Mucosa of rectum (tissue), 2 donors: ENCODE measurements around the gene ADH1C.

Experiments used
- H3K27ac ChIP-seq, 2 donors: one replicate each; pipeline ENCODE4 v1.7.0; 2013; ENCODE audit warnings: inconsistent platforms in 2 of 2, low read depth in 2 of 2, low read length in 2 of 2
- H3K27me3 ChIP-seq, 2 donors: one replicate each; pipeline ENCODE4 v1.7.0; 2013; ENCODE audit warnings: low read length in 2 of 2; ENCODE audit not compliant: control insufficient read depth in 2 of 2, insufficient read depth in 2 of 2
- H3K36me3 ChIP-seq, 2 donors: one replicate each; pipeline ENCODE4 v1.7.0; 2013; ENCODE audit warnings: low read length in 2 of 2; ENCODE audit not compliant: control insufficient read depth in 2 of 2, insufficient read depth in 2 of 2
- H3K4me1 ChIP-seq, 2 donors: one replicate each; pipeline ENCODE4 v1.7.0; 2013; ENCODE audit warnings: low read length in 2 of 2, mild to moderate bottlenecking in 1 of 2; ENCODE audit not compliant: control insufficient read depth in 2 of 2, insufficient read depth in 2 of 2
- H3K4me3 ChIP-seq, 2 donors: one replicate each; pipeline ENCODE4 v1.7.0; 2013; ENCODE audit warnings: low read length in 2 of 2
- H3K9ac ChIP-seq, 2 donors: one replicate each; pipeline ENCODE4 v1.7.0; 2013; ENCODE audit warnings: low read length in 2 of 2, low read depth in 1 of 2, mild to moderate bottlenecking in 1 of 2
- H3K9me3 ChIP-seq, 2 donors: one replicate each; pipeline ENCODE4 v1.7.0; 2013; ENCODE audit warnings: low read length in 2 of 2; ENCODE audit not compliant: control insufficient read depth in 2 of 2
- donor health status: healthy.
- donor health status: Normal muscosa, but diverticular disease.

Gene ADH1C

DNA sequence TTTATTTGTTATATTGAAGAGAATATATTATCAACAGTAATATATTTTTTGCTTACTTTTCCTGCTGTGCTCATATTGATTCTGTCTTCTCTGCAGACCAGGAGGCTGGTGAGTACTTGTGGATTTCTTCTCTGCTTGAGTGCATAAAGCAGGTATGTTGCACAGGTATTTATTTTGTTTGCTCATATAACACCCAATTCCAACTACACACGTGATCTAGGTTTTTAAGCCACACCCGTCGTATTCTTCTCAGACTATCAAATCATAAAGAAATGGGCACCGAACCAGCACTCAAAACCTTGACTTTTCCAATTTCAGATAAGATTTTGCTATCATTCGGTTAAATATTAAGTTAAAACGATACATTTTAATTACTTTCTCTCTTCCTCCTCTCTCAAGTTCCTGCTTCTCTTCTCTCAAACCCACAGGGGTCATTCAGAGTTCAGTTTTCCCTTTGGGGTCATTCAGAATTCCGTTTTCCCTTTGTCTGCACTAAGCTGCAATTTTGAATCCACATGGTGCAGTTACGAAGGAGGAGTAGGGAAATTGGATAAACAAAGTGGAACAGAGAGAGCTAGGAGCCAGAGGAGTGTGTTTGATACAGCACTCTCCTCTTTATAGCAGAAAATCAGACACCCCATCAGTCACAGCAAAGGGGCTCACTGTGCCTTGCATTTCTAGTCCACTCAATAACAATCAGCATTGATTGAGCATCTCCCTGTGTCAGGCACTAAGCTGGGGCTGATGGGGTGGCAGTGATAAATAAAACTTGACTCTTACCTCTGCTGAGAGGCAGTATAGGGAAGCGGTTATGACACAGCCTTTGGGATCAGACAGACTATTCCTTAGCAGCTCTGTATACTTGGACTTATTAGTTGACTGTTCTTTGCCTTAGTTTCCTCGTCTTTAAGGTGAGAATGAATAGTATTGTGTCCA is at the start of gene ADH1C:
Gene ADH1C (minus strand): TSS at position 145 of the 936 bp plus-strand sequence. CDS start 71 bp downstream, at position 74.
- Histone ChIP-seq H3K9ac (peak within 1 kb of the TSS in 1 of 2 donors; percentile 59), H3K4me3 (peak within 1 kb of the TSS; percentile 63 to 76)

DNA sequence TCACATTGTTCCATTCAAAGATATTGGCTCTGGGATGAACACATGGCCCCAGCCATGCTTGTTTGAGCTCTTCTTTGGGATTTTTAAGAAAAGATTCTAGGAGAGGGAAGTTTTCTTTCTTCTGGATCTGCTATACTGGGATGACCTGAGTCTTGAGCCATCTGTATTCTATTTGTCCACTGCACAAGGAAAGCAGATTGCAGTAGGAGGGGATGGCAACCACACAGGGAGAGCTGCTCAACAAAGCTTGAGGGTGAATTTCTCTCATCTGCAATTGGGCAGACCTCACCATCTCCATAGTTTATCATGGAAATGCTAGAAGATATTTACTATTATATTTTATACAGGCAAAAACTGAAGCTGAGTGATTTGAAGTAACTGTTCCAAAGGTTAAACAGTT is 48.3 kb upstream of the ADH1C start:
- Histone ChIP-seq H3K36me3 (no peaks in the 10 kb centered on the region), H3K4me1 (peaks cover 12 to 28% of the 10 kb centered on the region in 2 donors), H3K9me3 (no peaks in the 10 kb centered on the region), H3K4me3 (no peak overlapping the region), H3K9ac (no peak overlapping the region), H3K27ac (no peak overlapping the region), H3K27me3 (no peaks in the 10 kb centered on the region)

More for the DNA sequence above, at the start of gene ADH1C:
- peaks cover 11 to 12% of the 10 kb centered on the region in 2 donors for H3K4me1 ChIP-seq
- no peaks in the 10 kb centered on the region for H3K9me3 ChIP-seq
- H3K27ac ChIP-seq, result peak within 1 kb of the TSS; percentile 33 to 72
- no peaks in the 10 kb centered on the region for H3K27me3 ChIP-seq
- H3K36me3 ChIP-seq, result no peaks in the 10 kb centered on the region

DNA sequence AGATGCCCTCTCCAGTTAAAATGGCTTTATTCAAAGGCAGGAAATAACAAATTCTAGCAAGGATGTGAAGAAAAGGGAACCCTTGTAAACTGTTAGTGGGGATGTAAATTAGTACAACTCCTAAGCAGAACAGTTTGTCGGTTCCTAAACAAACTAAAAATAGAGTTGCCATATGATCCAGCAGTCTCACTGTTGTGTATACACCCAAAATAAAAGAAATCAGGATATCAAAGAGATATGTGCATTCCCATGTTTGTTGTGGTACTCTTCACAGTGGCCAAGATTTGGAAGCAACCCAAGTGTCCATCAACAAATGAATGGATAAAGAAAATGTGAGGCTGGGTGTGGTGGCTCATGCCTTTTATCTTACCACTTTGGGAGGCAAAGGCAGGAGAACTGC is 46.5 kb upstream of the ADH1C start:
- H3K36me3 ChIP-seq, result no peaks in the 10 kb centered on the region
- no peak overlapping the region for H3K27ac ChIP-seq
- no peak overlapping the region for H3K9ac ChIP-seq
- no peaks in the 10 kb centered on the region for H3K9me3 ChIP-seq
- H3K4me3 ChIP-seq, result no peak overlapping the region
- peaks cover 0 to 17% of the 10 kb centered on the region in 2 donors for H3K4me1 ChIP-seq
- no peaks in the 10 kb centered on the region for H3K27me3 ChIP-seq

DNA sequence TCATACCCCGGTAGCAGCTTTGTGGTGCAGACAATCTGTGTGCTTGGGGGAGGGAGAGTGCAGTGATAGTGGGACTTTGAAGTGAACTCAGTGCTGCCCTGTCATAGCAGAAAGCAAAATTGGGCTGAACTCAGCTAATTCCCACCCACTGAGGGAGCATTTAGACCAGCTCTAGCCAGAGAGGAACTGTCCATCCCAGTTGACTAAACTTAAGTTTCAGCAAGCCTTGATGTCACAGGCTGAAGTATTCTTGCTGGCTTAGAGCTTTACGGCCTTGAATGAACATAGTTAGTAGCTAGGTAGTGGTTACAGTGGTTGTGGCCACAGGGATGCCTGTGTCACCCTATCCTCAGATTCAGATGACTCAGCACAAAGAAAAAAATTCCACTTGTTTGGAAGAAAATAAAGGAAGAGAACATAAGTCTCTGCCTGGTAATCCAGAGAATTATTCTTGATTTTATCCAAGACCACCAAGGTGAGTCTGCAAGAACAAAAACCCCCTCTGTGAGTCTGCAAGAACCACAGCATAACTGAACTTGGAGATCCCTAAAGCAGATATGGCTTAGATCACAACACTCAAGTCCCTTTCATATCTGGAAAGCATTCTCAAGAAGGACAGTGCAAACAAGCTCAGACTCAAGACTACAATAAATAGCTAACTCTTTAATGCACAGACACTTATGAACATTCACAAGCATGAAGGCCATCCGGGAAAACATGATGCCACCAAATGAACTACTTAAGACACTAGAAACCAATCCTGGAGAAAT is 43.2 kb upstream of the ADH1C start:
- H3K27ac ChIP-seq, result no peak overlapping the region
- no peak overlapping the region for H3K9ac ChIP-seq
- H3K4me1 ChIP-seq, result peaks cover 0 to 5% of the 10 kb centered on the region in 2 donors
- no peaks in the 10 kb centered on the region for H3K9me3 ChIP-seq
- no peaks in the 10 kb centered on the region for H3K36me3 ChIP-seq
- no peak overlapping the region for H3K4me3 ChIP-seq
- no peaks in the 10 kb centered on the region for H3K27me3 ChIP-seq

DNA sequence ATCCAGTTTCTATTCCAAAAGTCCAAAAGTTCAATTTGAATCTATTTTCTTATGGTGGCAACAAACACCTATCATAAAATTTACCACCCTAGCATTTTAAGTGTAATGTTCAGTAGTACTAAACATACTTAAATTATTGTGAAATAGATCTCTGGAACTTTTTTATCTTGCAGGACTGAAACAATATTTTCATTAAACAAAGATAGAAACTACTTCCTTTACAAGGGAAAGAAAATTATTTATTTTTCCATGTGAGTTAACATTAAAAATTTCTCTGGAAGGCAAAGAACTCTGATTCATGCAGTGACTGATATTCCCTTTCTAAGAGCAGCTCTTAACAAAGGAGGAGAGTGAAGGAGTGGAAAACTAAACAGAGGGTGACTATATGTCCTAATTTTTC is 42.4 kb upstream of the ADH1C start:
- no peaks in the 10 kb centered on the region for H3K9me3 ChIP-seq
- H3K9ac ChIP-seq, result no peak overlapping the region
- H3K36me3 ChIP-seq, result no peaks in the 10 kb centered on the region
- H3K27ac ChIP-seq, result no peak overlapping the region
- no peak overlapping the region for H3K4me3 ChIP-seq
- H3K27me3 ChIP-seq, result no peaks in the 10 kb centered on the region
- peaks cover 0 to 5% of the 10 kb centered on the region in 2 donors for H3K4me1 ChIP-seq

DNA sequence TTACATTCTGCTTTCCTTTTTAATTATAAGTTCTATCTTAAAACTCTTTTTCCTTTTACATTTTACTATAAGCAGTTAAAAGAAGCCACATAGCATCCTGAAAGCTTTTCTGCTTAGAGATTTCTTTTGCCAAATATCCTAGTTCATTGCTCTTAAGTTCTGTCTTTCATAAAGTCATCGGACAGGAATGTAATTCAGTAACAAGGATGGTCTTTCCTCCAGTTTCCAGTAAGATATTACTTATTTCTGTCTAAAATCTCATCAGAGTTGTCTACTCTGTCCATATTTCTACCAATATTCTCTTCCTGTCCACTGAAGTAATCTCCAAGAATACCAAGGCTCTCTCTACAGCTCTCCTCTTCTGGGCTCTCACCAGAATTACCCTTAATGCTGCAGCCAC is 37.5 kb upstream of the ADH1C start:
- H3K9ac ChIP-seq, result no peak overlapping the region
- no peaks in the 10 kb centered on the region for H3K36me3 ChIP-seq
- no peak overlapping the region for H3K27ac ChIP-seq
- no peaks in the 10 kb centered on the region for H3K9me3 ChIP-seq
- no peaks in the 10 kb centered on the region for H3K4me1 ChIP-seq
- H3K4me3 ChIP-seq, result no peak overlapping the region
- no peaks in the 10 kb centered on the region for H3K27me3 ChIP-seq

DNA sequence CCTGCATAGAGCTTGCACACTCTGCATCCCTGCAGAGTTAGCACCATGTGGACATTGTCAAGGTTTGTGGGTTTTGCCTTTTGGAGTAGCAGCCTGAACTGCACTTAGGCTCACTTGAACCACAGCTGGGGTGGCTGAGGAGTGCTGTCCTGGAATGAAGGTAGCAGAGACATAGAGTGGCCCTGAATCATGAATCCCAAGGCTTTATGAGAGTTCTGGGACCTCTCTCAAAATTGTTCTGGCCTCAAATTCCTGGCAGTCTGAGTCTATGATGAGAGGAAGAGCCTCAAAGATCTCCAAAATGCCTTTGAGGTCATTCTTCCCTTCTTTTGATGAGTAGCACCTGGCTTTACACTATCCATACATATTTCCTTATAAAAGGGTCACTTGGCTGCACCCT is 37.1 kb upstream of the ADH1C start:
- Histone ChIP-seq H3K9me3 (no peaks in the 10 kb centered on the region), H3K9ac (no peak overlapping the region), H3K27ac (no peak overlapping the region), H3K4me1 (no peaks in the 10 kb centered on the region), H3K36me3 (no peaks in the 10 kb centered on the region), H3K4me3 (no peak overlapping the region), H3K27me3 (no peaks in the 10 kb centered on the region)

DNA sequence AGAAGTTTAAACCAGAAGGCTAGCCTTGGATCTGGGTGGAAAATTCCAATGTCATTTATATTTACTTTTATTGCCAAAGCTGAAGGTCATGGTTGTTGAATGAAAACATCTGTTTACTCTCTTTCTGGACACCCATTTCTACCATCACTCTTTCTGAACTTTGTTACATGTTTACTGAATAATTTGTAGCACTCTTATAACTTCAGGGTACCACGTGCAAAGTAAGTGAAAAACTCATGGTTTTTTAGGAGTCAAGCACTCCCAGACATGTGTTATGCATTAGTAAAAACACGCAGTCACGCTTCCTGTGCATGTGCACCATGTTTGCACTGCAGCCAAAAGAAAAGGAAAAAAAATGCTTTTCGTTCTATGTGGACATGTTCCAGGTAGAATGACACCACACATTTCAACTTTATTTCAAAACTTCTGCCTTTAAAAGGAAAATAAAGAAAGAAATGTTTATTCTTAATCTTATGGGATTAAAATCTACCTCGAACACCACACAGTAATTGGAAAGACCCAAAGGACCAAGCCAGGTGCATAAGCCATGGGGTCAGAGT is 31.4 kb upstream of the ADH1C start:
- Histone ChIP-seq H3K27ac (peak overlapping the region; percentile 46 to 71), H3K4me3 (no peak overlapping the region), H3K36me3 (no peaks in the 10 kb centered on the region), H3K27me3 (no peaks in the 10 kb centered on the region), H3K9ac (no peak overlapping the region), H3K4me1 (peaks cover 4 to 9% of the 10 kb centered on the region in 2 donors), H3K9me3 (no peaks in the 10 kb centered on the region)

DNA sequence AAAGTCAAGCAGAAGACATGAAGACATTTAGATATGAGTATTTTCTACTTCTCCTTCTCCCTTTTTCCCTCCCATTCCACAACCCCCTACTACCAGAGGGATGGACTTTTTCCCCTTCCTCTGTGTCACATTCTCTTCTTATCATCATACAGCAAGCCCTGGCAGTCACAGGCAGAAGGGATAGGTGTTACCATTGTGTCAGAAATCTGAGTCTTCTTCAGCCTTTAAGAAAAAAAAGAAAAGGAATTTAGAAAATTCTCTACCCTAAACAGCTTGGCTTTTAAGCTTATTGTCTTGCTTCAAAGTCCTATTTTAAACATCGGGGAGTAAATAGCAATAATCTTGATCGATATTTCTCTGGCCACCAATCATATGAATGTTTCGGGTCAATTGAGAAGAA is 30.9 kb upstream of the ADH1C start:
- Histone ChIP-seq H3K27me3 (no peaks in the 10 kb centered on the region), H3K4me1 (peaks cover 4 to 9% of the 10 kb centered on the region in 2 donors), H3K27ac (peak overlapping the region; percentile 46 to 71), H3K36me3 (no peaks in the 10 kb centered on the region), H3K9me3 (no peaks in the 10 kb centered on the region), H3K4me3 (no peak overlapping the region), H3K9ac (no peak overlapping the region)
